GM21447 (cell line): ENCODE measurements around the gene PDE4B.
"Not testable (repeated sequence)": the region's sequence is repeated elsewhere in the genome, so short reads cannot be mapped to it uniquely, and the experiment has no call there.

Source experiments
- ATAC-seq: cut with Tn5 transposase; IDR thresholded peaks from one replicate; pipeline ENCODE4 v1.9.1; 2021; ENCODE audit not compliant: unreplicated experiment

PDE4B gene

GRCh38 chr1:66401244-66401643, 608.5 kb downstream of the PDE4B start:
- ATAC-seq: no peak

- peak; percentile 79 for ATAC-seq
Measured at GRCh38 chr1:66402194-66402593, 609.5 kb downstream of the PDE4B start.

GRCh38 chr1:66403007-66403731, 610.5 kb downstream of the PDE4B start:
- ATAC-seq: no peak

- no peak for ATAC-seq
Measured at GRCh38 chr1:66405061-66405460, 612.4 kb downstream of the PDE4B start.

GRCh38 chr1:66411449-66411848, 618.8 kb downstream of the PDE4B start:
- ATAC-seq: not testable (repeated sequence)

GRCh38 chr1:66412704-66413103, 620.0 kb downstream of the PDE4B start:
- ATAC-seq: no peak

- peak; percentile 89 for ATAC-seq
Measured at GRCh38 chr1:66413136-66413837, 620.6 kb downstream of the PDE4B start.

- ATAC-seq: no peak
Measured at GRCh38 chr1:66413838-66414175, 621.1 kb downstream of the PDE4B start.

GRCh38 chr1:66415281-66415680, 622.6 kb downstream of the PDE4B start:
- ATAC-seq: no peak

GRCh38 chr1:66415866-66416265, 623.2 kb downstream of the PDE4B start:
- no peak for ATAC-seq

- no peak for ATAC-seq
Measured at GRCh38 chr1:66416295-66416694, 623.6 kb downstream of the PDE4B start.

- no peak for ATAC-seq
Measured at GRCh38 chr1:66418021-66418420, 625.3 kb downstream of the PDE4B start.

GRCh38 chr1:66420171-66420570, 627.5 kb downstream of the PDE4B start:
- not testable (repeated sequence) for ATAC-seq

GRCh38 chr1:66420906-66421305, 628.2 kb downstream of the PDE4B start:
- not testable (repeated sequence) for ATAC-seq

- no peak for ATAC-seq
Measured at GRCh38 chr1:66422804-66423203, 630.1 kb downstream of the PDE4B start.
